ENCODE measurements around the gene FRMD4B. TPM values are rescaled to one million over a fixed set of nuclear protein-coding genes. Genes with fewer than 3 reads are reported as not detected.

Gene FRMD4B
- polyA plus RNA-seq, 2 of the 4 experiments (the other 2 are of a cell fraction) = 0.92 to 5.9 TPM

- TF ChIP-seq REST (IDR thresholded peaks at IDR 0.05) = no peak
- no peak for TF ChIP-seq HOXB13 (CRISPR knock-in tag; IDR thresholded peaks at IDR 0.05; ENCODE audit: low read depth)
- no peak for TF ChIP-seq NFE2L2 (conservative IDR thresholded peaks at IDR 0.05; ENCODE audit: low read length)
Measured at GRCh38 chr3:69193749-69194148, 192.1 kb downstream of the FRMD4B start (continued).

GRCh38 chr3:69191516-69191915 is 194.4 kb downstream of the FRMD4B start:
- Histone ChIP-seq H3K9me3 (no peaks in the 10 kb centered on the region), H3K27ac (no peak overlapping the region), H3K4me2 (no peak overlapping the region), H3K4me3 (no peak overlapping the region), H3K4me1 (no peaks in the 10 kb centered on the region)
- TF ChIP-seq E2F6 (IDR thresholded peaks at IDR 0.05; ENCODE audit: borderline replicate concordance, low read depth) (no peak), NR3C1 (IDR thresholded peaks at IDR 0.05) (no peak), KDM1A (IDR thresholded peaks at IDR 0.05; ENCODE audit: low read depth) (no peak), KDM5A (IDR thresholded peaks at IDR 0.05) (no peak), POLR2A (IDR thresholded peaks at IDR 0.05; ENCODE audit: low read length) (no peak), RCOR1 (IDR thresholded peaks at IDR 0.05; ENCODE audit: low read depth, low read length) (no peak), GATA3 (IDR thresholded peaks at IDR 0.05; ENCODE audit: borderline replicate concordance) (no peak), HDAC2 (IDR thresholded peaks at IDR 0.05) (no peak), HOXB13 (CRISPR knock-in tag; IDR thresholded peaks at IDR 0.05; ENCODE audit: low read depth) (no peak), USF2 (IDR thresholded peaks at IDR 0.05) (no peak), MYC (IDR thresholded peaks at IDR 0.05; ENCODE audit: borderline replicate concordance, low read length) (no peak), RFX5 (IDR thresholded peaks at IDR 0.05) (no peak)
- no peak for DNase-seq (ENCODE audit: low read depth in 1 of 2, low spot score in 1 of 2)
- POLR2A ChIA-PET = no interaction called here
- no peak for ATAC-seq
- CTCF ChIA-PET = interaction anchor here (0.7 to 1.7 kb wide), 3 partner anchors 19 to 115 kb away, joined by 3 to 5 read pairs (median 5); no protein-coding TSS in a partner anchor
- no peak for FAIRE-seq

GRCh38 chr3:69189487-69189886 is 196.4 kb downstream of the FRMD4B start:
- H3K9me3 ChIP-seq = no peaks in the 10 kb centered on the region
- no peak overlapping the region for H3K27ac ChIP-seq
- no peak overlapping the region for H3K4me2 ChIP-seq
- H3K4me1 ChIP-seq = no peaks in the 10 kb centered on the region
- FAIRE-seq (no peak), ATAC-seq (no peak), DNase-seq (ENCODE audit: low read depth in 1 of 2, low spot score in 1 of 2) (no peak)
- POLR2A ChIA-PET = no interaction called here
- no peak for TF ChIP-seq BHLHE40 (IDR thresholded peaks at IDR 0.05; ENCODE audit: low read depth, low read length)
- no peak for TF ChIP-seq FOSB (CRISPR knock-in tag; IDR thresholded peaks at IDR 0.05)
- TF ChIP-seq POLR2AphosphoS2 (conservative IDR thresholded peaks at IDR 0.05; ENCODE audit: low read length) = no peak
- TF ChIP-seq ZSCAN20 (CRISPR knock-in tag; IDR thresholded peaks at IDR 0.05) = no peak
- no peak for TF ChIP-seq ZNF302 (CRISPR knock-in tag; IDR thresholded peaks at IDR 0.05)
- no peak for TF ChIP-seq EP300 (IDR thresholded peaks at IDR 0.05)
- no peak for TF ChIP-seq KDM5A (IDR thresholded peaks at IDR 0.05)
- TF ChIP-seq HES2 (IDR thresholded peaks at IDR 0.05) = no peak
- TF ChIP-seq NPAS2 (CRISPR knock-in tag; IDR thresholded peaks at IDR 0.05; ENCODE audit: borderline replicate concordance) = no peak
- TF ChIP-seq EHF (CRISPR knock-in tag; IDR thresholded peaks at IDR 0.05) = no peak
- no peak for TF ChIP-seq CHD2 (IDR thresholded peaks at IDR 0.05; ENCODE audit: low read length, partially characterized antibody)
- no peak for TF ChIP-seq SMC3 (IDR thresholded peaks at IDR 0.05)
- no peak for TF ChIP-seq RFX5 (IDR thresholded peaks at IDR 0.05)
- no peak for TF ChIP-seq CBX2 (IDR thresholded peaks at IDR 0.05; ENCODE audit: borderline replicate concordance, low read depth)
- TF ChIP-seq GATA3 (IDR thresholded peaks at IDR 0.05; ENCODE audit: borderline replicate concordance) = no peak
- TF ChIP-seq CBX8 (IDR thresholded peaks at IDR 0.05) = no peak
- no peak for TF ChIP-seq CTCF (IDR thresholded peaks at IDR 0.05)
- no peak for TF ChIP-seq HOXA7 (CRISPR knock-in tag; IDR thresholded peaks at IDR 0.05)
- H3K4me3 ChIP-seq = no peak overlapping the region
- CTCF ChIA-PET = no interaction called here
- WGBS (ENCODE audit: missing lambda C conversion rate) = 91% methylated on average over 4 of the region's 4 CpGs

Data from A549 (cell line).